Measurements from ENCODE around the gene ZFHX3. TPM values are rescaled to one million over a fixed set of nuclear protein-coding genes. Genes with fewer than 3 reads are reported as not detected.

ZFHX3 gene
- polyA plus RNA-seq, 1 donor from 2014 or later: 26.4 TPM

DNA sequence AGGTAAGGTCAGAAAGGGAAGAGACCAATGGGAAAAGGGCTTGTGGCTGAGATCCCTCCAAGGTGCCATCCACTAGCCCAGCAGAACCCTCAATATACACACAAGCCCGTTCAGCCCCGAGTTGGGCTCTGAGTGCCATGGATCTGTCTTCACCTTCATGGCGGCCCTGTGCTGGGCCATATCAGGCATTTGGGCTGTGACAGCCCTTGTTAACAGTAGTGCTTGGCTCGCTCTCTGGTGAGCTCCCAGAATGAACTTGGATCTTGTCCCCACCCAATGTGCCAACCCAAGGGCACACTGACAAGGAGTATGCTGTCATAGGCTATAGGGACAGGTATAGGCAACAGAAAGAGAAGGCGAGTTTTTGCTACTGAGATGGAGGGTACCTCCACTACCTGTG, 182.7 kb downstream of the ZFHX3 start:
- Histone ChIP-seq H3K9me2 (ENCODE audit: insufficient read depth, low read length) (no peaks in the 10 kb centered on the region), H3K9ac (ENCODE audit: low read length) (no peak overlapping the region), H3K4me2 (ENCODE audit: low read length) (no peak overlapping the region), H3K79me2 (replicated peaks; ENCODE audit: insufficient read depth, low read length) (peaks cover 93% of the 10 kb centered on the region), H3F3A (ENCODE audit: insufficient read depth, low read length, poor library complexity, severe bottlenecking) (peaks cover 8% of the 10 kb centered on the region), H3K36me3 (ENCODE audit: insufficient read depth, low read length) (peaks cover 6% of the 10 kb centered on the region), H3K4me3 (ENCODE audit: low read length) (no peak overlapping the region), H4K20me1 (ENCODE audit: insufficient read depth) (peaks cover 14% of the 10 kb centered on the region), H3K27ac (ENCODE audit: low read length) (no peak overlapping the region), H3K9me3 (ENCODE audit: low read length) (no peaks in the 10 kb centered on the region), H2AFZ (ENCODE audit: low read depth, low read length) (no peak overlapping the region), H3K27me3 (ENCODE audit: insufficient read depth, low read depth, low read length) (no peaks in the 10 kb centered on the region)
- TF ChIP-seq EP300 (conservative IDR thresholded peaks at IDR 0.05; ENCODE audit: poor library complexity, severe bottlenecking) (no peak), SMC3 (conservative IDR thresholded peaks at IDR 0.05; ENCODE audit: poor library complexity) (no peak), REST (IDR thresholded peaks at IDR 0.05; ENCODE audit: borderline replicate concordance) (no peak), EZH2 (IDR thresholded peaks at IDR 0.05; ENCODE audit: borderline replicate concordance, insufficient read depth, low read length, poor library complexity, severe bottlenecking) (no peak), POLR2AphosphoS5 (IDR thresholded peaks at IDR 0.05) (no peak), RAD21 (conservative IDR thresholded peaks at IDR 0.05) (no peak), MXI1 (conservative IDR thresholded peaks at IDR 0.05; ENCODE audit: poor library complexity, severe bottlenecking) (no peak), TAF1 (IDR thresholded peaks at IDR 0.05; ENCODE audit: low read depth) (no peak)
- TF ChIP-seq, protein P1, sequence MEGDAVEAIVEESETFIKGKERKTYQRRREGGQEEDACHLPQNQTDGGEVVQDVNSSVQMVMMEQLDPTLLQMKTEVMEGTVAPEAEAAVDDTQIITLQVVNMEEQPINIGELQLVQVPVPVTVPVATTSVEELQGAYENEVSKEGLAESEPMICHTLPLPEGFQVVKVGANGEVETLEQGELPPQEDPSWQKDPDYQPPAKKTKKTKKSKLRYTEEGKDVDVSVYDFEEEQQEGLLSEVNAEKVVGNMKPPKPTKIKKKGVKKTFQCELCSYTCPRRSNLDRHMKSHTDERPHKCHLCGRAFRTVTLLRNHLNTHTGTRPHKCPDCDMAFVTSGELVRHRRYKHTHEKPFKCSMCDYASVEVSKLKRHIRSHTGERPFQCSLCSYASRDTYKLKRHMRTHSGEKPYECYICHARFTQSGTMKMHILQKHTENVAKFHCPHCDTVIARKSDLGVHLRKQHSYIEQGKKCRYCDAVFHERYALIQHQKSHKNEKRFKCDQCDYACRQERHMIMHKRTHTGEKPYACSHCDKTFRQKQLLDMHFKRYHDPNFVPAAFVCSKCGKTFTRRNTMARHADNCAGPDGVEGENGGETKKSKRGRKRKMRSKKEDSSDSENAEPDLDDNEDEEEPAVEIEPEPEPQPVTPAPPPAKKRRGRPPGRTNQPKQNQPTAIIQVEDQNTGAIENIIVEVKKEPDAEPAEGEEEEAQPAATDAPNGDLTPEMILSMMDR (IDR thresholded peaks at IDR 0.05; ENCODE audit: poor library complexity, severe bottlenecking): no peak

DNA sequence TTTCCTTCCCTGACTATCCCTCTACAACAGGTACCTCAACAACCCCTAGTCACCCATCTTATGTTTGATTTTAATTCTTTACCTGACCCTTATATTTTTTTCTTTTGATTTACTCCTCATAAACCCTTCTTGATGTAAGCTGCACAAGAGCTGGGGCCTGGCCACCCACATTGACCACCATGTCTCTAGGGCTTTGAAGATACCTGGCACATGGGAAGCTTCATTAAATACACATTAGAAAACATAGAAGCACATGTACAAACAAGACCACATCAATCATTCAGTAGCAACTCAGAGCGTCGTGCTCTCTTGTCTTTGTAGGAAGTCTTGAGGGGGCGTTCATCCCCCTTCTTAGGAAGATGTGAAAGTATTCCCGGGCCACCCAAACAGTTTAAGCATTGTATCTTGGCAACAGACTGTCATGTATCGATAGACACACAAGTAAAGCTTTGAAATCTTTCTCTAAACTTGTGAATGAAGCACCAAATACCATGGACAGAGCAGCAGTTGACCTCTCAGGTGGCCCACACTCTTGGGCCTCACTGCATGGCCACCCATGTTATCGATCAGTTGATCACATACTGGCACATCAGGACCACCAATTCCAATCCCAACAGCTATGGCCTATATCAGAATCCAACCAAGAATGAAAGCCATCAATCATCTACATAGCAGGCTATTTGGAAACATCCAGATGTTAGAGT, 183.6 kb downstream of the ZFHX3 start:
- TF ChIP-seq RAD21 (conservative IDR thresholded peaks at IDR 0.05) (no peak), POLR2AphosphoS5 (IDR thresholded peaks at IDR 0.05) (no peak), TAF1 (IDR thresholded peaks at IDR 0.05; ENCODE audit: low read depth) (no peak), EZH2 (IDR thresholded peaks at IDR 0.05; ENCODE audit: borderline replicate concordance, insufficient read depth, low read length, poor library complexity, severe bottlenecking) (no peak), SMC3 (conservative IDR thresholded peaks at IDR 0.05; ENCODE audit: poor library complexity) (no peak), EP300 (conservative IDR thresholded peaks at IDR 0.05; ENCODE audit: poor library complexity, severe bottlenecking) (no peak), MXI1 (conservative IDR thresholded peaks at IDR 0.05; ENCODE audit: poor library complexity, severe bottlenecking) (no peak), REST (IDR thresholded peaks at IDR 0.05; ENCODE audit: borderline replicate concordance) (no peak)
- TF ChIP-seq, protein P1 (IDR thresholded peaks at IDR 0.05; ENCODE audit: poor library complexity, severe bottlenecking): no peak
- H2AFZ ChIP-seq (ENCODE audit: low read depth, low read length): no peak overlapping the region
- no peaks in the 10 kb centered on the region for H3K27me3 ChIP-seq (ENCODE audit: insufficient read depth, low read depth, low read length)
- H3K4me3 ChIP-seq (ENCODE audit: low read length): no peak overlapping the region
- peaks cover 18% of the 10 kb centered on the region for H4K20me1 ChIP-seq (ENCODE audit: insufficient read depth)
- no peak overlapping the region for H3K4me2 ChIP-seq (ENCODE audit: low read length)
- H3K9me3 ChIP-seq (ENCODE audit: low read length): no peaks in the 10 kb centered on the region
- H3K27ac ChIP-seq (ENCODE audit: low read length): no peak overlapping the region
- no peaks in the 10 kb centered on the region for H3K9me2 ChIP-seq (ENCODE audit: insufficient read depth, low read length)
- no peak overlapping the region for H3K9ac ChIP-seq (ENCODE audit: low read length)
- peaks cover 6% of the 10 kb centered on the region for H3K36me3 ChIP-seq (ENCODE audit: insufficient read depth, low read length)
- H3K79me2 ChIP-seq (replicated peaks; ENCODE audit: insufficient read depth, low read length): peaks cover 95% of the 10 kb centered on the region
- H3F3A ChIP-seq (ENCODE audit: insufficient read depth, low read length, poor library complexity, severe bottlenecking): peaks cover 12% of the 10 kb centered on the region

Data from neural cell (in vitro differentiated cells).